Bronchial epithelial cell (primary cell): ENCODE measurements around the gene RTF2. TPM values are rescaled to one million over a fixed set of nuclear protein-coding genes. Genes with fewer than 3 reads are reported as not detected.

ENCODE experiments used
- DNase-seq: peaks from one replicate; pipeline ENCODE4 v3.0.0-alpha.2; 2010; ENCODE audit warnings: low read depth
- FAIRE-seq: peaks from 2 replicates; lab custom pipeline; 2011; peaks lifted over from hg19 to GRCh38; lab: Jason Lieb, UNC
- H3K27me3 ChIP-seq: 2 replicates; pipeline ENCODE4 v1.5.1; 2011; ENCODE audit warnings: low read length; ENCODE audit not compliant: control insufficient read depth, insufficient read depth
- H3K36me3 ChIP-seq: 2 replicates; pipeline ENCODE4 v1.5.1; 2011; ENCODE audit warnings: low read length; ENCODE audit not compliant: control insufficient read depth, insufficient read depth
- H3K4me3 ChIP-seq: 2 replicates; pipeline ENCODE4 v1.5.1; 2011; ENCODE audit warnings: mild to moderate bottlenecking, low read depth, low read length, control low read depth
- CTCF ChIP-seq: IDR thresholded peaks from 2 replicates; pipeline ENCODE4 v1.5.1; 2011; ENCODE audit warnings: mild to moderate bottlenecking, moderate library complexity, low read length, control low read depth, inconsistent platforms; ENCODE audit not compliant: insufficient read depth, severe bottlenecking
- total RNA-seq: library from RNA; depleted of rRNA; stranded (reverse); fragments of >200 nt; gene quantifications from 2 replicates; pipeline ENCODE4 v1.2.1, GENCODE V29; 2014

Gene RTF2
- total RNA-seq, 1 donor from 2014 or later: 60.0 TPM

- DNase-seq (no peak), FAIRE-seq (no peak)
- H3K4me3 ChIP-seq: no peak overlapping the region
- peak; percentile 35 for TF ChIP-seq CTCF
- peaks cover 3% of the 10 kb centered on the region for H3K36me3 ChIP-seq
- no peaks in the 10 kb centered on the region for H3K27me3 ChIP-seq
These were observed 36.1 kb downstream of the RTF2 start for GRCh38 chr20:56504373-56505005.

- FAIRE-seq (no peak), DNase-seq (no peak)
- peaks cover 2% of the 10 kb centered on the region for H3K36me3 ChIP-seq
- H3K27me3 ChIP-seq: no peaks in the 10 kb centered on the region
- TF ChIP-seq CTCF: no peak
- no peak overlapping the region for H3K4me3 ChIP-seq
These were observed 37.7 kb downstream of the RTF2 start for GRCh38 chr20:56506103-56506502.

GRCh38 chr20:56511926-56512325 is 43.5 kb downstream of the RTF2 start:
- FAIRE-seq: no peak
- H3K36me3 ChIP-seq: peaks cover 3% of the 10 kb centered on the region

GRCh38 chr20:56513161-56514150 is 45.0 kb downstream of the RTF2 start:
- Histone ChIP-seq H3K27me3 (no peaks in the 10 kb centered on the region), H3K4me3 (no peak overlapping the region), H3K36me3 (peaks cover 10% of the 10 kb centered on the region)
- FAIRE-seq (no peak), DNase-seq (peak; percentile 8)
- no peak for TF ChIP-seq CTCF

More at GRCh38 chr20:56511926-56512325, 43.5 kb downstream of the RTF2 start:
- Histone ChIP-seq H3K27me3 (no peaks in the 10 kb centered on the region), H3K4me3 (no peak overlapping the region)
- no peak for DNase-seq
- TF ChIP-seq CTCF: no peak

- DNase-seq (no peak), FAIRE-seq (no peak)
- Histone ChIP-seq H3K4me3 (no peak overlapping the region), H3K36me3 (peaks cover 13% of the 10 kb centered on the region), H3K27me3 (no peaks in the 10 kb centered on the region)
- no peak for TF ChIP-seq CTCF
These were observed 48.2 kb downstream of the RTF2 start for GRCh38 chr20:56516631-56517030.
